ENCODE measurements around the gene CCL2.
A peak's percentile ranks its signal among the peaks of the same experiment; 100 is the strongest.

Gene CCL2

GRCh38 chr17:34241062-34241461 lies 14.0 kb upstream of the CCL2 start:
- DNase-seq (ENCODE audit: low spot score) = peak; percentile 45

- DNase-seq (ENCODE audit: low spot score) = no peak
These were observed 12.3 kb upstream of the CCL2 start for GRCh38 chr17:34242587-34243363.

GRCh38 chr17:34243364-34244320 lies 11.4 kb upstream of the CCL2 start:
- DNase-seq (ENCODE audit: low spot score) = no peak

GRCh38 chr17:34245351-34245905 lies 9.7 kb upstream of the CCL2 start:
- DNase-seq (ENCODE audit: low spot score) = no peak

- DNase-seq (ENCODE audit: low spot score) = no peak
These were observed 8.6 kb upstream of the CCL2 start for GRCh38 chr17:34246446-34246845.

- no peak for DNase-seq (ENCODE audit: low spot score)
These were observed 8.2 kb upstream of the CCL2 start for GRCh38 chr17:34246881-34247280.

GRCh38 chr17:34248511-34249024 lies 6.5 kb upstream of the CCL2 start:
- peak; percentile 74 for DNase-seq (ENCODE audit: low spot score)

- no peak for DNase-seq (ENCODE audit: low spot score)
These were observed 6.0 kb upstream of the CCL2 start for GRCh38 chr17:34249061-34249460.

GRCh38 chr17:34249478-34249877 lies 5.6 kb upstream of the CCL2 start:
- no peak for DNase-seq (ENCODE audit: low spot score)

- DNase-seq (ENCODE audit: low spot score) = no peak
These were observed 3.9 kb upstream of the CCL2 start for GRCh38 chr17:34251186-34251585.

- no peak for DNase-seq (ENCODE audit: low spot score)
These were observed 3.0 kb upstream of the CCL2 start for GRCh38 chr17:34252095-34252443.

- peak; percentile 87 for DNase-seq (ENCODE audit: low spot score)
These were observed 2.5 kb upstream of the CCL2 start for GRCh38 chr17:34252444-34253138.

- DNase-seq (ENCODE audit: low spot score) = no peak
These were observed 2.0 kb upstream of the CCL2 start for GRCh38 chr17:34253139-34253525.

- DNase-seq (ENCODE audit: low spot score) = peak; percentile 83
These were observed 939 bp upstream of the CCL2 start for GRCh38 chr17:34254146-34254545.

- DNase-seq (ENCODE audit: low spot score) = no peak
These were observed 272 bp downstream of the CCL2 start for GRCh38 chr17:34255381-34255732.

- DNase-seq (ENCODE audit: low spot score) = no peak
These were observed 756 bp downstream of the CCL2 start for GRCh38 chr17:34255841-34256240.

- DNase-seq (ENCODE audit: low spot score) = no peak
These were observed 2.4 kb downstream of the CCL2 start for GRCh38 chr17:34257299-34257985.

- DNase-seq (ENCODE audit: low spot score) = no peak
These were observed 2.9 kb downstream of the CCL2 start for GRCh38 chr17:34257986-34258326.

- DNase-seq (ENCODE audit: low spot score) = peak; percentile 39
These were observed 4.1 kb downstream of the CCL2 start for GRCh38 chr17:34259146-34259545.

- no peak for DNase-seq (ENCODE audit: low spot score)
These were observed 5.8 kb downstream of the CCL2 start for GRCh38 chr17:34260861-34261260.

- no peak for DNase-seq (ENCODE audit: low spot score)
These were observed 6.7 kb downstream of the CCL2 start for GRCh38 chr17:34261568-34262337.

All from AG20443 (cell line).